NK-92 treated with Interleukin-12 subunit alpha and Interleukin-12 subunit beta, amount 100 ng/mL, for 24 hours (cell line): ENCODE measurements around the gene PRKAG2.
"Not testable (repeated sequence)": the region's sequence is repeated elsewhere in the genome, so short reads cannot be mapped to it uniquely, and the experiment has no call there.

ENCODE experiments used
- DNase-seq: peaks from one replicate; lab custom pipeline; 2025; lab: John Stamatoyannopoulos, UW

PRKAG2 gene

DNA sequence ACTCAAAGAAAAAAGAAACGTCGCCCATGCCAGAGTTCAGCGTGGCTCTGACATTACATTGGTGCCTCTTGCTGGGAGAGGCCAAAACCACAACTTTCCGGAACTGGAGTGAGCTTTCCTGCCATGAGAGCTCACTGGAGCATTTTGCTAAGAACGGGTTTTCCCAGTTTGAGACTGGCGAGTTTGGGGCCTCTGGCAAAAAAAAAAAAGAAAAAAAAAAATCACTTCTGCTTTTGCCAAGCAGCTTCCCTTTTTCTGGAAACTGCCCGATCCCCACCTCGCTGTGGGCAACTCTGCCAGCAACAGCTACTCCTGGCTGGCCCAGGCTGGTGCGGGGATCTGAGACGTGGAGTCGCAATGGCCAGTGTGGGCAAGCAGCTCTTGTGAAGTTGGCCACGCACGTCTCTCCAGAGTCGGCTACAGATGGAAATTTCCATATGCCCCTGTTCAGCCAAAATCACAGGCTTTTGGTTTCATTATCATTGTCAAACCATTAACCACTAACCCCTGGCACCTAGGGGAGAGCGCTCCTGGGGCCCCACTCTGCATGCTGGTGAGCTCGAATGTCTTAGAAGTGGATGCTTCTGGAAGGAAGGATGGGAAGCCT is 25.7 kb downstream of the PRKAG2 start:
- DNase-seq: no peak

DNA sequence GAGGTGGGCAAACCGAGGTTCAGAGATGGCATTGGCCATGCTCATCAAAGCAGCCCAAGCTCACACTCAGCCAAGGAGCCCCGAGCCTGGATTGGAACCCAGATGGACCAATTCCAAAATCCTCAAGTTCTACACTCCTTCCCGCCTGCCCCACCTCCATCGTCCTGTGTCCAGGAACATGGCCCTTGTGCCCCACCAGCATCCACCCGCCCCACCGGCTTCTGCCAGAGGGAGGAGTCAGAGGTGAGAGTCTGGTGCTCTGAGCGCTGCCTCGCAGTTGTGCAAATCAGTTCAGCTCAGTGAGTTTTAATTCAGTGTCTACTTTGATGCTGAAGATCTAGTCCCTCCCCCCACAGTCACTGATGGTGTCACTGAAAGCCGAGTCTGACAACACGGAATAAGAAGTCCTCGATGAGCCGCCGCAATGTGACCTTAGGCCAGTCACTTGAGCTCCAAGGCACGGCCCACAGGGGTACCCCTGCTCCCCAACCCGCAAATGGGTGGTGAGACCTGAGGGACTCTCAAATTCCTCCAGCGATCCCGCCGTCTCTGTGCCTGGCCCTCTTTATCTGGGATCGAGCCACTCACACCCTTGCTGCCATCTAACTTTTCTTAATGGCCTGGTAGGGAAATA is 26.3 kb downstream of the PRKAG2 start:
- no peak for DNase-seq

GRCh38 chr7:151849879-151850260 is 27.0 kb downstream of the PRKAG2 start:
- DNase-seq: no peak

DNA sequence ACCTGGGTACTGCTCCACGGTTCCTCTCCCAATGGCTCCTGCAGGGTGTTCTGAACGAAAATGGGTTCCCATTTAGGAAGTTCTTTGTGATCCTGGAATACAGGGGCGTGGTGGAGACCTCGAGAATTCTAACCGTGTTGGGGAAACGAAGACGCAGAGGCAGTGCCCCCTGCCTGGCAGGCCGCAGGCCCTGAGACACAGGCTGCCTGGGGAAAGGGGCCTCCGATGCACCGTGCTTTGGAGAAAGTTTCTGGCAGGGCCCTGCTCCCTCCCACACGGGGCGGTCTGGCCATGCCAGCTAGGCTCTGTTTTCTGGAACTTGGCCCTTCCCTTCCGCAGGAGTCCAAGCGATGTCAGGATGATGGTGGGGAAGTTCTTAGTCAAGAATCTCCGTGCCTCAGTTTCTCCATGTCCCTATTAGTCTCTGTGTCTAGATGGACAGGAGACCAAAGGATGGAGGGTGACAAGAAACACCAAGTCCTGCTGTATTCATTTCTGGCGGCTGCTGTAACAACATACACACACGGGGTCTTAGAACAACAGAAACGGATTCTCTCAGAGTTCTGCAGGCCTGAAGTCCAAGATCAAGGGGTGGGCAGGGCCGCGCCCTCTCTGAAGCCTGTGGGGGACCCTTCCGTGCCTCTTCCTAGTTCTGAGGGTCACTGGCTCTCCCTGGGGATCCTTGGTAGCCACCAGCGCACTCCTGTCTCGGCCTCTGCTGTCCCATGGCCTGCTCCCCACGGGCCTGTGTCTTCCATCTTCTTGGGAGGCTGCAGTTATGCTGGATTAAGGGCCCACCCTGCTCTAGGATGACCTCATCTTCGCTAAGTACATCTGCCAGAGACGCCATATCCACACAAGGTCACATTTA is 27.7 kb downstream of the PRKAG2 start:
- no peak for DNase-seq

GRCh38 chr7:151847681-151848081 is 29.2 kb downstream of the PRKAG2 start:
- DNase-seq: no peak

GRCh38 chr7:151847136-151847535 is 29.8 kb downstream of the PRKAG2 start:
- DNase-seq: no peak

- DNase-seq: no peak
These were observed 31.3 kb downstream of the PRKAG2 start for GRCh38 chr7:151845412-151846205.

GRCh38 chr7:151844825-151845200 is 32.1 kb downstream of the PRKAG2 start:
- DNase-seq: no peak

DNA sequence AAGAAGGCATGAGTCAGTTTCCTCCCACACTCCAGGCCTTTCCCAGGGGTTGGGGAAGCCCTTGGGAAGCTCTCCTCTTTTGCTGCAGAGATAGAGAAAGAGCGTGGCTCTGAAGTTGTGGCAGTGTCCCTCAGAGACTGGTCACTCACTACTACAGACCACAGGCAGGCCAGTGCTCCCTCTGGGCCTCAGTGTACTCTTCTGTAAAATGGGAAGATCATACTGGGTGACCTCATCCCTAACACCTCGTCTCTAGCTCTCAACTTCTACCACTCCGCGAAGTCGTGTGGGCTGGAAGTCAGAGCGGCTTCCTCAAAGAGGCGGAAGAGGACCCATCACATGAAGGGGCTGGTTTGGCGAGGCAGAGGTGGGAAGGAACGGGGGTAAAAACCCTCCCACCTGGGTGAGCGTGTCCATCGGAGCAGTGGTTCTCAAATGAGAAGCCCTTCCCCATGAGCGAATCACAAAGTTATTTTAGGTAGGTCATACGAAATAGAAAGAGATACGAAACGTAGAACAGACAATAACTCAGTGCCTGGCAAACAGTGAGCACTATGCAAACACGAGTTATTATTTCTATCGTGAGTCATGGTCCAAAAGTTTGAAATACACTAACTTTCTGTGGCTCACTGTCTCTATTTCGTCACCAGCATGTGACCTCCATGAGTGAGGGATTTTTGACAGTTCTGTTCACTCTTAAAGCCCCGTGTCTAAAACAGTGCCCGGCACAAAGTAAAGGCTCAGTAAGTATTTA is 32.7 kb downstream of the PRKAG2 start:
- no peak for DNase-seq

DNA sequence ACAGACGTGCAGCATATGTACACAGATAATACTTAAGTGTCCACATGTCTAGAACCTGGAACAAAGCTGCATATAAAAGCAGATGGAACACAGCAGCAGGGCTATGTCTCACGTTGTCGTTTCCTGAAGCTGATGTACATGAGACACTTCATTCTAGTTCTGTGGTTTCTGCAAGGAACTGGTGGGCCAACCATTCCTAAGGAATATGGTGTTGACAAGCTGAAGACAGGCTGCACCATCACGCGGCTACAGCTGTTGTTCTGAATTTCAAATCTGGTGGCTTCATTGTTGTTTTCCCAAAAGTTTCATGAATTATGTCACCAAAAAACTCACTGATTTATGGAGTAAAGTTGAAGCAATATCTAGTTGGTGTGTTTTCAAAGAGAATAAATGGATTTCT is 33.7 kb downstream of the PRKAG2 start:
- DNase-seq: no peak

- not testable (repeated sequence) for DNase-seq
These were observed 35.4 kb downstream of the PRKAG2 start for GRCh38 chr7:151841395-151842051.

DNA sequence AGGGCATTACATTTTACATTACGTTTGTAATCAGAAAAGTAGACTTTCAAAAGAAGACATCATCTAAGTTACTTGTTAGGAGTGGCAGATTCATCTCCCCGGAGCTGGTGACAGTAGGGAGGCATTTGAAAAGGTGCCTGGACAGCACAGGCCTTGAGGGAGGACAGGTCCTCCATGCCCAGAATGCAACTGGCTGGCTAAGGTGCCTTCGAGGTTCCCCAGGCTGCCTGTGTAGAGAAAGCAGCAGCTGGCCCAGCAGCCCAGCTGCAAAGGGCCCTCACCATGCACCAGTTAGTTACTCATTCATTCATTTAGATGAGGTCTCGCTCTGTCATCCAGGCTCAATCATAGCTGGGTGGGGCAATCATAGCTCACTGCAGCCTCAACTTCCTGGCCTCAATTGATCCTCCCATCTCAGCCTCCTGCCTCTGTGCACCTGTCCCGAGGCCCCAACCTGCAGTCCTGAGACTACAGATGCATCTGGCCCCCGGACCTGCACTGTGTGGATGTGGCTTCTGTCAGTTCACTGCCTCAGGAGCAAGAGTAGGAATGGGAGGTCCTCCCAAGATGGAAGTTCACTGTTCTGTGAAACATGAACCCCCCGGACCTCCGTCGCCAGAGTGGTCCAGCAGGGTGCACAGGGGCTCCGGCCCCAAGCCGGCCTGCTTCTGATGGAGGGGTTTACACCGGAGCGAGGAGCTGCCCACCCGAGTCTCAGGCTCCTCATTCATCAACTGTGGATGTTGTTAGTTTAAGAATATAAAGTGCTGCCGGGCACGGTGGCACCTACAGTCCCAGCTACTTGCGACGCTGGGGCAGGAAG is 36.6 kb downstream of the PRKAG2 start:
- DNase-seq: no peak

GRCh38 chr7:151839451-151839921 is 37.4 kb downstream of the PRKAG2 start:
- no peak for DNase-seq

- peak; percentile 88 for DNase-seq
These were observed 38.0 kb downstream of the PRKAG2 start for GRCh38 chr7:151838861-151839381.

GRCh38 chr7:151838072-151838471 is 38.8 kb downstream of the PRKAG2 start:
- no peak for DNase-seq

DNA sequence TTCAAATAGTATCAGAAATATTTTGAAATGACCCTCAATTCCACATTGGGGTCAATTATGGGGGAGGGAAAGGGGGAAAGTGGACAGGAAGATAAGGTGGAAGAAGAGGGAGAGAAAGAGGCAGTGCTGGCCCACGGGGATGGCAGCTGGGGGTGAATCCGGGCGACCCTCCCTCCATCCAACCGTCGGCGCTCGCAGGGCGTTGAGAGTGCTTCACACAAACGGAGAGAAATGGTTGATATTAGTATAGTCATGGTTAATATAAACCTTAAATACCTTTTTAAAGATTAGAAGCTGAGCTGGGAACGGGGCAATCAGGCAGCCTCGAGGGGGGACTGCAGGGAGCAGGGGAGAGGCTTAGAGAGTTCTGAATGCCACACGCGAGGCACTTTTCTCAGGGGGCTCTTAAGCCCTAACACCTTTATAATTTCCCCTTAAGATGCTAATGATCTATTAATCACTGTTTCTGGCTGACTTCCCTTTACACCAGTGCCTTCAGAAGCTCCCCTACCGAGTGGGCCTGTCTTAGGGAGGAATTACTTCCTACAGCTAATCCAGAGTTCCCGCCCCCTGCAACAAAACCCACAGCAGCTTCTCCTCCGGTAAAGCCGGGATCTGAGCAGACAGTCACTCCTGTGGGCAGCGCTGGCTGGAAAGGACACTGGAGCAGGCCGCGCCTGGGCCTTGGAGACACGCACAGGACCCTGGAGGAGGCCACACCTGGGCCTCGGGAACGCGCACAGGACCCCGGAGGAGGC is 39.5 kb downstream of the PRKAG2 start:
- no peak for DNase-seq

DNA sequence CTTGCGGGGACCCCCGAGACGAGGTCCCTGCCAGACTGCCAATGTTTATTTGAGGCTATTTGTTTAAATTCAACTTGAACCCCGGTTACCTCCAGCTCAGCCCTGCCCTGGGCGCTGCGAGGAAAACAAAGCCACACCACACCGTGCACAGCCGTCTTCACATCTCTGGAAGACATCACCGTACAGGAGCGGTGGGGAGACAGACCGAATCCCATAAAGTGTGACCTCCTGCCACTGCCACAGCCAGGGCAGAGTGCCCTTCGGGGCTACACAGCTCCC is 40.0 kb downstream of the PRKAG2 start:
- DNase-seq: no peak

GRCh38 chr7:151836191-151836926 is 40.6 kb downstream of the PRKAG2 start:
- DNase-seq: no peak

- DNase-seq: no peak
These were observed 41.3 kb downstream of the PRKAG2 start for GRCh38 chr7:151835636-151836035.
